Measurements from ENCODE around the gene PRRT1B. TPM values are rescaled to one million over a fixed set of nuclear protein-coding genes. Genes with fewer than 3 reads are reported as not detected.

PRRT1B gene
- polyA plus RNA-seq, 3 donors, result not detected

DNA sequence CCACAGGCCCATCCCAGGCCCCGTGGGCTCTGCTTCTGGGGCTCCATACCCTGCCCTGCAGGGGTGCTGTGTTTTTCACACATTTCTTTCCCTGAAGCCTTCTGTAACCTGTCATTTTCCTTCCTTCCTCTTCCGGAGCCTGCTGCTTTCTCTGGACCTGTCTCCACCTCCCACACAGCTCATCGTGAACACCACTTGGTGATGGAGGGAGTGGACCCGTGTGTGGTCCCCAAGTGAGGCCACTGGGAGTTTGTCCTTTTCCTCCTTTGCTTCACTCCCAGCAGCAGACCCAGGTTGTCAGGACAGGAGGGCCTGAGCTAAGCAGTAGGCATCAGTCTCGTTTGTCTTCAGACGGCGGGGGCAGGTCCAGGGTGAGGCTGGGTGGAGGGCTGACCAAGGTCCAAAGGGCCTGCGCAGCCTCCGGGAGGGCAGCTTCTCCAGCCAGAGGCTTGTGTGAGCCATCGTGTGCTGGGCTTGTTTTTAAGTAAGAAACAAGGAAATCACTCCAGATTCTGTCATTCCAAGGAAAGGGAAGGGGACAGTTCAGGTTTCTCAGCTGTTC, 48.4 kb upstream of the PRRT1B start:
- Mint-ChIP-seq H3K27me3 (ENCODE audit: low read depth in 3 of 3) (peaks cover 1 to 6% (median 2%) of the 10 kb centered on the region in 3 donors), H3K36me3 (peaks cover 59 to 73% of the 10 kb centered on the region in 2 donors), H3K4me3 (no peak overlapping the region), H3K27ac (peak overlapping the region in 1 of 7 donors; percentile 43), H3K9me3 (peaks cover 0 to 2% (median 0%) of the 10 kb centered on the region in 7 donors), H3K4me1 (peaks cover 5% of the 10 kb centered on the region)
- WGBS (ENCODE audit: insufficient coverage), result 92% methylated on average over 7 of the region's 10 CpGs
- Histone ChIP-seq H3K36me3 (replicated peaks in 1 of 2; ENCODE audit: control insufficient read depth in 1 of 2, insufficient read depth in 2 of 2, low read length in 2 of 2) (peaks cover 64 to 78% of the 10 kb centered on the region in 2 donors), H2AFZ (ENCODE audit: insufficient read depth, low read depth, low read length, poor library complexity, severe bottlenecking) (no peak overlapping the region), H3K4me2 (replicated peaks; ENCODE audit: extremely low read depth, low read length, poor library complexity, severe bottlenecking) (no peak overlapping the region), H3K9ac (ENCODE audit: insufficient read depth, low read length, poor library complexity, severe bottlenecking) (no peak overlapping the region), H3K79me2 (ENCODE audit: insufficient read depth, low read length) (no peaks in the 10 kb centered on the region), H4K20me1 (ENCODE audit: insufficient read depth, low read length) (peaks cover 61% of the 10 kb centered on the region), H3K4me3 (replicated peaks in 1 of 3; ENCODE audit: low read depth in 2 of 3, low read length in 3 of 3) (no peak overlapping the region), H3K27ac (ENCODE audit: low read depth in 1 of 2, low read length in 2 of 2) (no peak overlapping the region), H3K4me1 (ENCODE audit: control insufficient read depth in 1 of 2, insufficient read depth in 2 of 2, low read length in 2 of 2) (peaks cover 2% of the 10 kb centered on the region in 2 donors), H3K27me3 (ENCODE audit: control insufficient read depth in 2 of 2, insufficient read depth in 2 of 2, low read length in 2 of 2) (no peaks in the 10 kb centered on the region), H3K9me3 (replicated peaks in 1 of 2; ENCODE audit: control insufficient read depth in 1 of 2, insufficient read depth in 1 of 2, low read length in 2 of 2) (no peaks in the 10 kb centered on the region)
- no peak for DNase-seq
- TF ChIP-seq, protein P1, sequence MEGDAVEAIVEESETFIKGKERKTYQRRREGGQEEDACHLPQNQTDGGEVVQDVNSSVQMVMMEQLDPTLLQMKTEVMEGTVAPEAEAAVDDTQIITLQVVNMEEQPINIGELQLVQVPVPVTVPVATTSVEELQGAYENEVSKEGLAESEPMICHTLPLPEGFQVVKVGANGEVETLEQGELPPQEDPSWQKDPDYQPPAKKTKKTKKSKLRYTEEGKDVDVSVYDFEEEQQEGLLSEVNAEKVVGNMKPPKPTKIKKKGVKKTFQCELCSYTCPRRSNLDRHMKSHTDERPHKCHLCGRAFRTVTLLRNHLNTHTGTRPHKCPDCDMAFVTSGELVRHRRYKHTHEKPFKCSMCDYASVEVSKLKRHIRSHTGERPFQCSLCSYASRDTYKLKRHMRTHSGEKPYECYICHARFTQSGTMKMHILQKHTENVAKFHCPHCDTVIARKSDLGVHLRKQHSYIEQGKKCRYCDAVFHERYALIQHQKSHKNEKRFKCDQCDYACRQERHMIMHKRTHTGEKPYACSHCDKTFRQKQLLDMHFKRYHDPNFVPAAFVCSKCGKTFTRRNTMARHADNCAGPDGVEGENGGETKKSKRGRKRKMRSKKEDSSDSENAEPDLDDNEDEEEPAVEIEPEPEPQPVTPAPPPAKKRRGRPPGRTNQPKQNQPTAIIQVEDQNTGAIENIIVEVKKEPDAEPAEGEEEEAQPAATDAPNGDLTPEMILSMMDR (IDR thresholded peaks at IDR 0.05), result no peak
- intact Hi-C loops (cut with micrococcal nuclease), result no loop called here

DNA sequence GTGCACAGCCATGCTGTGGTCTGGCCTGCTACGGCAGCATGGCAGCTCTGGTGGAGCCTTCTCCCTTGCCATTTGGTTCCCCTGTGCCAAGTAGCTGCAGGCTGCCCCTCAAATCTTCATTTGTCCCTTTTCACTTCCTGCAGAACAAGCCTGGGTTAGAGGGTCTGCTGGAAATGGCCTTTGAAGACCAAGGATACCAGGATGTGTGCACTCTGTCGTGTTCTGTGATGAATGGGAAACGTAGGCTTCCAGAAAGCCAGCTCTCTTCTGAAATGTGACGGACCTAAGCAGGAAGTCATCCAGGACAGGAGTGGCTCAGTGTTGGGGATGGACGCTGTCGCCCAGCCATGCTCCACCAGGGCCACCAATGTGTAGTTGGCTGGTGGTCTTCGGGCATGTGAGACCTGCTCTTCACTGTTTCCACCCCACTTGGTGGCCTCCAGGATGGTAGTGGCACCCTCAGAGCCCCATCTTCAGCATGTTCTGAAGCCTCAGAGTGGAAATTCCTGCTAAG, 46.0 kb upstream of the PRRT1B start:
- Histone ChIP-seq H4K20me1 (ENCODE audit: insufficient read depth, low read length) (peaks cover 40% of the 10 kb centered on the region), H2AFZ (ENCODE audit: insufficient read depth, low read depth, low read length, poor library complexity, severe bottlenecking) (no peak overlapping the region), H3K4me2 (replicated peaks; ENCODE audit: extremely low read depth, low read length, poor library complexity, severe bottlenecking) (no peak overlapping the region), H3K9ac (ENCODE audit: insufficient read depth, low read length, poor library complexity, severe bottlenecking) (no peak overlapping the region), H3K27ac (ENCODE audit: low read depth in 1 of 2, low read length in 2 of 2) (no peak overlapping the region), H3K36me3 (replicated peaks in 1 of 2; ENCODE audit: control insufficient read depth in 1 of 2, insufficient read depth in 2 of 2, low read length in 2 of 2) (peaks cover 40 to 54% of the 10 kb centered on the region in 2 donors), H3K9me3 (replicated peaks in 1 of 2; ENCODE audit: control insufficient read depth in 1 of 2, insufficient read depth in 1 of 2, low read length in 2 of 2) (no peaks in the 10 kb centered on the region), H3K79me2 (ENCODE audit: insufficient read depth, low read length) (no peaks in the 10 kb centered on the region), H3K4me3 (replicated peaks in 1 of 3; ENCODE audit: low read depth in 2 of 3, low read length in 3 of 3) (no peak overlapping the region), H3K4me1 (ENCODE audit: control insufficient read depth in 1 of 2, insufficient read depth in 2 of 2, low read length in 2 of 2) (peaks cover 19 to 23% of the 10 kb centered on the region in 2 donors), H3K27me3 (ENCODE audit: control insufficient read depth in 2 of 2, insufficient read depth in 2 of 2, low read length in 2 of 2) (peaks cover 1 to 11% of the 10 kb centered on the region in 2 donors)
- peaks cover 21% of the 10 kb centered on the region for H3K4me1 Mint-ChIP-seq
- DNase-seq, result no peak
- H3K9me3 Mint-ChIP-seq, result peaks cover 0 to 4% (median 0%) of the 10 kb centered on the region in 7 donors
- H3K27ac Mint-ChIP-seq, result peak overlapping the region in 2 of 7 donors; percentile 47 to 73
- H3K4me3 Mint-ChIP-seq, result no peak overlapping the region
- H3K27me3 Mint-ChIP-seq (ENCODE audit: low read depth in 3 of 3), result peaks cover 10 to 19% (median 17%) of the 10 kb centered on the region in 3 donors
- intact Hi-C loops (cut with micrococcal nuclease), result no loop called here
- WGBS (ENCODE audit: insufficient coverage), result 92% methylated on average over 7 of the region's 7 CpGs
- TF ChIP-seq, protein P1 (IDR thresholded peaks at IDR 0.05), result no peak
- H3K36me3 Mint-ChIP-seq, result peaks cover 38 to 49% of the 10 kb centered on the region in 2 donors
